Activated gamma-delta T cell (primary cell): ENCODE results near the gene TANGO6.

Experiments
- DNase-seq: peaks from one replicate; lab custom pipeline; 2025; lab: John Stamatoyannopoulos, UW

The TANGO6 gene

DNA sequence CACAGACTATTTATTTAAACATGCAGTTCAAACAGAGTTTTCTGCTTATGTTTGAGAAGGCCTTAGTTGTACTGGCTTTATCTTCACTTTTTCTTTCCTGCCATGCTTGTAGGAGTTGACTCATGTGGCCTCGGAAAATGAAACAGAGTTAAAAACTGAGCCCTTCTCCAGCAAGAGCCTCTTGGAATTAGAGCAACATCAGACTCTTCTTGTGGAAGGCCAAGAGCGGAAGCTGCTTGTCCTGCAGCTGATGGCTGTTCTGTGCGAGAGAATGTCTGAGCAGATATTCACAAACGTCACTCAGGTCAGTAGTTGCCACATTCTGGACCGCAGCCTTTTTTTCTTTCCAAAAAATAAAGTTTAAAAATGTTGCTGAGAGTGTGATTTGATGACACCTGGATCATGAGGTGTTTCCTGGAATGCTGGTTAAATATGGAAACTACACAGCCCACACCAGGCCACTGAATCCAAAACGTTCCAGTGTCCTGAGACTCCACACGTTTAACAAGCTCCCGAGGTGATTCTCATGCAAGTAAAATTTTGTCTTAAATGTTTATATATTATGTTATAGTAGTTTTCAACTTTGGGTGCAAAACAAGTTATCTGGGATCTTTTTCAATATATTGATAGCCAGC is 65.9 kb downstream of the TANGO6 start:
- DNase-seq: no peak

DNA sequence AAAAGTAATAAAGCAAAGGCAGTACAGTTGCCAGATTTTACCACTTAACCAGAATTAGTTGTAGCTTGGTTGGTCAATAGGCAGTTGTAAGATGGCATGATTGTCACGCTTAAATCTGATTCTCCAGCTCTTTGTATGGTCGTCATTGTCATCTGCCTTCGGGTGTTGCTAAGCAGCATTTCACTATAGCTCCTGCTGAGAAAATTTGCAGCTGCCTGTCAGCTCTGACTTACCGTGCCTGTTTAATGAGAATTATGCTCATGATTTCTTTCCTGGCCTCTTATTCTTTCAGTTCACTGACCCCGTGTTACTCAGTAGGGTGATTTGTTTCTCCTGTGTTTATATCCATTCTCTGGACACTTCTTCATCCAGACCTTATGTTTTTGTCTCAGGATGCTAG is 66.7 kb downstream of the TANGO6 start:
- DNase-seq: no peak

DNA sequence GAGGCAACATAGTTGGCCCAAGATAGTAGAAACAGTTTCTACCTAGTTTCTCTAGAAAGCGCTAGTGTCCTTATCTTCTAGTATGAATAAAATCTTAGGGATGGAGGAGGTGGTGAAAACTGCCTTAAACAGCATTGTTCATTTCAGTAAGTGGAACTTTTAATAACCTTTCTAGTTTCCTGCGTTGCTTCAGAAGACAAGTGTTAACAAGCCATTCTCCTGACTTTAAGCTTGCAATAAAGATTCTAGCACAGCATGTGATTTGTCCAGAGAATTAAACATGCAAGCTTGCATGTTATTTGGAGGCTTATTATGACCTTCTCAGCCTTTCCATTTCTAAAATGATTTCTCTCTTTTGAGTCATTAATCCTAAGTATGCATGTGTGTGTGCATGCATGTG is 72.3 kb downstream of the TANGO6 start:
- no peak for DNase-seq

DNA sequence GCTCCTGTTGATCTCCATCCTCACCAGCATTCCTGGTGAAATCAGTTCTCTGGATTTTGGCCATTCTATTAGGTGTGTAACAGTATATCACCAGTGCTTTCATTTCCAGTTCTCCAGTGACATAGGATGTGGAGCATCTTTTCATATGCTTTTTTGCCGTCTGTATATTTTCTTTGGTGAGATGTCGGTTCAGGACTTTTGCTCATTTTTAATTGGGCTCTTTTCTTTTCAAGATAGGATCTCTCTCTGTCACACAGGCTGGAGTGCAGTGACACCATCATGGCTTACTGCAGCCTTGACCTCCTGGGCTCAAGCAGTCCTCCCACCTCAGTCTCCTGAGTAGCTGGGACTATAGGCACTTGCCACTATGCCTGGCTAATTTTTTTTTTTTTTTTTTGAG is 74.2 kb downstream of the TANGO6 start:
- DNase-seq: no peak

DNA sequence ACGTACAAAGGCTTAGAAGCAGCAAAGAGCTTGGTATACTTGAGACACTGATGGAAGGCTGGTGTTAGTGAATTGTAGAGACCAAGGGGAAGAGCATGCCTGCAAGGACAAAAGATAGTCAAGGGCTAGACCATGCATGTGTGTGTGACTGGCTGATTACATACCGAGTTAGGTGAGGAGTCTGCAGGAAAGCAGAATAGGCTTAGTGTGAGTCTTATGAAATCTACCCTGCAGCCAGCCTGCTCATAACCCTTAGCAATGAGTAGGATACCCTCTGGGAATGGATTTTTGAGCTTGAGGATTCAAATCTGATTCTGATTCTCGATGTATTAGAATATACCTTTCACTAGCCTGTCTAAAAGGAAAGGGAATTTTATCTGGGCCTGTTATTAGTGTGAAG is 77.0 kb downstream of the TANGO6 start:
- no peak for DNase-seq

DNA sequence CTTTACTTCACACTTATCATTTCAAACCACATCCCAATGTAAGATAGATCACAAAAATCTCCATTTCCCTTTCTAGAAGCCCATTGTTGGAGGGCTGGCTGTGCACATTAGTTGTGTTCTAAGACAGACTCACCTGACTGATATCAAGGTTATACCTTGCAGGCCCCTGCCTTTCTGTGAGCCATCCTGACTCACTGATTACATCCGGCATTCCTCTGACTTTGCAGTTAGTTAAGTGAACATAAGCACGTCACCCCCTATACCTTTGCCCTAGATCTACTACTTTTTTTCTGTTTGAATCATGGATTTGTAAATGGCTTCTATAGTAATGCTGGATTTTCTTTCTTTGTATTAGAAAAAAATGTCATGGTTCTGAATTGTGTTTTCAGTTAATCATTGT is 78.3 kb downstream of the TANGO6 start:
- no peak for DNase-seq

DNA sequence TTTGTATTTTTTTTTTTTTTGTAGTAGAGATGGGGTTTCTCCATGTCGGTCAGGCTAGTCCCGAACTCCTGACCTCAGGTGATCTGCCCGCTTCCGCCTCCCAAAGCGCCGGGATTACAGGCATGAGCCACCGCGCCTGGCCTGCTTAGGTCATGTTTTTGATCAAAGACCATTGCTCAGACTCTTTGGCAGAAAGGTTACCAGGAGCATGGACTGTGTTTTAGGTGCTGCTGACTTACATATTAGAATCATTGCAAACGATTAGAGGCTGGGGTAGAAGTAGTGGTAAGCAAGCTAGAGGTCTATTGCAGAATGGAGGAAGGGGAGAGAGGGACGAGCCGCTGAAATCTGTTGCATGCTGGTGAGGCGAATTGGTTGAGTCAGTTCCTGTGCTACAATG is 79.8 kb downstream of the TANGO6 start:
- DNase-seq: no peak

DNA sequence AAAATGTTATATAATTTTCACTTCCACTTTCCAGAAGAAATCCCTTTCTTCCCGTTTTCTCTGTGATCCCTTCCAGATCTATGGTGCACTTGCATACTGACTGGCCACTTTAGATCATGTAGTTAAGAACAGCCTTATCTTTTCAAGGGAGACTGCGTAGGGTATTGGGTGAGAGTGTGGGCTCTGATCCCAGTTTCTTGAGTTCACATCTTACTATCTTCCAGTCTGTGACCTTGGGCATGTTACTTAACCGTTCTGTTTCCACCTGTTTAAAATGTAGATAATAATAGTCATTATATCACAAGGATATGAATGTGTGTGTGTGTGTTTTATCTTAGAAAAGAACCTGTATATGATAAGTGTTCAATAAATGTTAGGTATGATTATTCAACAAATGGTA is 83.7 kb downstream of the TANGO6 start:
- no peak for DNase-seq

DNA sequence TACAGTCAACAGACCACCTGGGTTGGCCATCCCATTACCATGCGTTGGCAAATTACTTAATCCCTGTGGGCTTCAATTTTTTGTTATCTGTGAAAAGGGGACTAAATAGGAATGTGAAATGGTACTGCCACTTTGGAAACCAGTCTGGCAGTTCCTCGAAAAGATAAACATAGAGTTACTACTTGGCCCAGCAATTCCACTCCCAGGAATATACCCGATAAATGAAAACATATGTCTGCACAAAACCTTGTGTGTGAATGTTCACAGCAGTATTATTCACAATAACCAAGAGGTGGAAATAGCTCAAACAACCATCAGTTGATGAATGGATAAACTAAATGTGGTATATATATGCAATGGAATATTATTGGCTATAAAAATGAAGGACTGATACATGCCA is 87.9 kb downstream of the TANGO6 start:
- DNase-seq: no peak

DNA sequence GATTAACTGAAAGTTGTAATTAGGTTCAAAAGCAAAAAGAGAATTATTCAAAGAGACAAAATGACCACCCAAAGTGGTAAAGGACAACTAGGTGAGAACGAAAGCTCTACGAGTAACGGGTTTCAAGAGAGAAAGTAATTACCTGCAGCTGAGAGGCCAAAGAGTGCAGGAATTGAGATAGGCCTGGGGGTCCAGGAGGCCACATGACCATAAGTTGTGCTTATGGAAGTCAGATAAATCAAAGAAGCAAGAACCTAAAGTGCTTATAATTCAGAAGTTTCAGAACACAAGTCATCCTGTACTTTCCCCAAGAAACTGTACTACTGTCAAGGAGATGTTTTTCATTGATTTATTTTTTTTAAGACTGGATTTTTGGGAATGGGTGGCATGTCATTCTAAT is 91.1 kb downstream of the TANGO6 start:
- no peak for DNase-seq

DNA sequence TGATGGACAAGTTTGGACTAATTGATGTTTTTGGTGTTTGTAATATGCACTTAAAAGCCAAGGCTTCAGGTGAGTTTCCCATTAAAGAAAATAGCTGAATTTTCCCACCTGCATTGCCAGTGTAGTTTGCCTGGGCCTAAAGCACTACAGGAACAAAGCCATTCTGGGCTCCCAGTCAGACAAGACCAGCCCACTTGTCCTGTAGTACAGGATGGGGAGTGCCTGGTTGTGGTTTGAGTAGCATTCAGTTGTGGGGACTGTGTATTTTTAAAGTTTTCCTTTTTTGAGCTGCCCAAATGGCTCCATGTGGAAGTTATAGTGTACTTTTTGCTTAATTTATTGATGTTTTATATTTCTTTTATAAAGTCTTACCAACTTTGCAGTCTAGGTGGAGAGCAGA is 91.7 kb downstream of the TANGO6 start:
- DNase-seq: no peak

DNA sequence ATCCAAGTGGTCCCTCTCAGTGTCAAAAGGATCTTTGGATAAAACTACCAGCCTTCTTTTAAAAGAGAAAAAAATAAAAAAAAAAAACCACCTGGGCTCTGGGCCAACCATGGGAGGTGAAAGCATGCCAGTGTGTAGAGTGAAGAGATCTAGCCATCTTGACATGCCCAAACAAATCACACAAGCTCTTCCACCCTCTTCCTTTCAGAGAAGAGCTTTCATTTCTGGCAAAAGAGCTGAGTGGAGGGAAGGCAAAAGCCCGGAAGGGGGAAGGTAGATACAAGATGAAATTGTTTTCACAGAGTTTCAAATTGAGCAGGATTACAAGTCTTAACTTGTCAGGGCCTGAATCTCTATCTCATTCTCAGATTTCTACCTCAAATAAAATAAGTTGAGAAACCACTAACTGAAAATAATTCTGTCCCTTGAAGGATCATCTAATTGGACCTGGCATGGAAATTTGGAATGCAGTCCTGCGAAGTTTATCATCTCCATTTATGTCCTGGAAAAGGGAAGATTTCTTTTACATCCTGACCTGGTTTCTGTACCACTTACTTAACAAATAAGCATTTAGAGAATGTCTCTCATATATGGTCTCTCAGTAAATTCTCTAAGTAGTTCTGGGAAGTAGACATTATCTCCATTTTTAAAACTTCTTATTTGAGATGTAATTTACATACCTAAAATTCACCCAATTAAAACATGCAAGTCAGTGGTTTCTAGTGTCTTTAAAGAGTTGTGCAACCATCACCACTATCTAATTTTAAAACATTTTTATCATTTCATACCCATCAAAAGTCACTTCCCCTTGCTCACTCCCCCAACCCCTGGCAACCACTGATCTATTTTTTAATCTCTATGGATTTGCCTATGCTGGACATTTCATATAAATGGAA is 93.7 kb downstream of the TANGO6 start:
- DNase-seq: no peak

DNA sequence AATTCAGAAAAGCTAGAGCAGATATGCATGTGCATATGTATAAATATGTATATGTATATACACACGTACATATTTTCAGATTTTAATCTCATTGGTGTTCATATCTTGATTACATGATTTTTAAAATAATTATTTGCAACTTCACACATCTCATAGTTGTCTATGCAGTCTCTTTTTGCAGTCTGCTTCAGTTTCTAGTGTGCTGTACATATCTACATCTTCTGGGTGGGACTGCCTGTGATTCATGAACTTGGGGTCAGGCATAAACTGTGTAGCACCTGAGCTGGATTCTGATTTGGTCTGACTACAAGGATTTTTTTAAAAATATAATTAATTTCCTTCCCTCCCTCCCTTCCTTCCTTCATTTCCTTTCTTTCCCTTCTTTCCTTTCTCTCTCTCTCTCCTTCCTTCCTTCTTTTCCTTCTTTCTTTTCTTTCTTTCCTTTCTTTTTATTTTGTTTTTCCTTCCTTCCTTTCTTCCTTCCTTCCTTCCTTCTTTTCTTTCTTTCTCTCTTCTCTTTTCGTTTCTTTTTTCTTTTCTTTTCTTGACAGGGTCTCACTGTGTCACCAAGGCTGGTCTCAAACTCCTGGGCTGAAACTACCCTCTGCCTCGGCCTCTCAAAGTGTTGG is 96.5 kb downstream of the TANGO6 start:
- no peak for DNase-seq

DNA sequence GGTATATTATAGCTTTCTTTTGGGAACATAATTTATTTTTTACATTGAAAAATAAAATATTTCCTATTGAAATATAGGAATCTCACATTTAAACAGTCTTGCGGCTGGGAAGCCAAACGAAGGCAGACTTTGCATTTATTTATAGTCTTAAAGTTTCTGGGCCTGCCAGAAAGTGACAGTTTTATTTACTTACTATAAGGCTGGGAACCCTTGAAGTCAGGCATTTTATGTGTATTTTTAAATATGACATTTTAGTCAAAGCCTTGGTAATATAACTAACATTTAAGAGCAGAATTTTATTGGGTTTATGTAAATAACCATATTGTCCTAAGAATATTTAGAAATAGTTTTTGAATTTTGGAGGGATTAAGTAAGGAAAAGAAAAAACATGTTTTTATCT is 97.5 kb downstream of the TANGO6 start:
- no peak for DNase-seq

DNA sequence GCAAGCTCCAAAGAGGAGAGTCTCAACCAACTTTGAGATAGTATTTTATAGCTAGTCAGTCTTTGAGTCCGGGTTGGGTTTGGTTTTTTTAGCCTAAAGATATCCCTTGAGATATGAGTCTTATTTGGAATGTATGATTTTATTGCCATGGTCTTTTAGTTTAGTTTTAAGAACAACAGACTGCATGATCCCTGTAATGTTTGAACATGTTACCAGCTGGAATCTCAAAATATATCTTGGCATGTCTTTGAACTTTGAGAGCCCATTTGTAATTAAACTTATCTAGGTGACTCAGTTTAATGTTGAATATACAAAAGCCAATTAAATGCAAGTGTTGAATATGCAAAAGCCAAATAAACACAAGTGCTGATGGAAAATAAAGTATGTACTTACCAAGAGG is 100.6 kb downstream of the TANGO6 start:
- no peak for DNase-seq

DNA sequence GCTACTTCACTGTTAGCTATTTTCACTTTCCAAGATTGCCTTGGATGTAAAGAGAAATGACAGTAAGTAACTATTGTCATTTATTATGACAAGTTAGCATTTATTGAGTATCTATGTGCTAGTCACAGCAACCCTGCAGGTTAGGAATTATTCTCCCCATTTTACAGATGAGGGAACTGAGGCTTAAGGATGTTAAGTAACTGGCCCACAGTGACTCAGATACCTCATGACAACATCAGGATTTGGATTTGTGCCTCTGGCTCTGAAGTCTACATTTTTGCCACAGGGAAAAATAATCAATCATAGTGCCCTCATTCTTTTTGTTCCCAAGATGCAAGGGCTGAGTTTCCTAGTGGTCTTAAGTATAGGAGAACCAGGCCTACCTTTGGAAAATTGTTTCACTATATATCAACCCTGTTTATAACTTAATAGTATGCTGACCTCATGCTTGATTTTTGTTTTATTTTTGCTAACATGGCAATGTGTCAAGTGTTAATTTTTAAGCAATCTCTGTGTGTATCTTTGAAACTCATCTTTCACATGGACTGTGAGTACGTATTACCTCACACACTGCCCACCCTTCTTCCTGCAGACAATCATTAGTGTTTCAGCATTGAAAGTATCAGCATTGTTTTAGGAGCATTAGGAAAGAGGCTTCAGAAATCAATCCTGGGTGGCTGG is 105.0 kb downstream of the TANGO6 start:
- no peak for DNase-seq

DNA sequence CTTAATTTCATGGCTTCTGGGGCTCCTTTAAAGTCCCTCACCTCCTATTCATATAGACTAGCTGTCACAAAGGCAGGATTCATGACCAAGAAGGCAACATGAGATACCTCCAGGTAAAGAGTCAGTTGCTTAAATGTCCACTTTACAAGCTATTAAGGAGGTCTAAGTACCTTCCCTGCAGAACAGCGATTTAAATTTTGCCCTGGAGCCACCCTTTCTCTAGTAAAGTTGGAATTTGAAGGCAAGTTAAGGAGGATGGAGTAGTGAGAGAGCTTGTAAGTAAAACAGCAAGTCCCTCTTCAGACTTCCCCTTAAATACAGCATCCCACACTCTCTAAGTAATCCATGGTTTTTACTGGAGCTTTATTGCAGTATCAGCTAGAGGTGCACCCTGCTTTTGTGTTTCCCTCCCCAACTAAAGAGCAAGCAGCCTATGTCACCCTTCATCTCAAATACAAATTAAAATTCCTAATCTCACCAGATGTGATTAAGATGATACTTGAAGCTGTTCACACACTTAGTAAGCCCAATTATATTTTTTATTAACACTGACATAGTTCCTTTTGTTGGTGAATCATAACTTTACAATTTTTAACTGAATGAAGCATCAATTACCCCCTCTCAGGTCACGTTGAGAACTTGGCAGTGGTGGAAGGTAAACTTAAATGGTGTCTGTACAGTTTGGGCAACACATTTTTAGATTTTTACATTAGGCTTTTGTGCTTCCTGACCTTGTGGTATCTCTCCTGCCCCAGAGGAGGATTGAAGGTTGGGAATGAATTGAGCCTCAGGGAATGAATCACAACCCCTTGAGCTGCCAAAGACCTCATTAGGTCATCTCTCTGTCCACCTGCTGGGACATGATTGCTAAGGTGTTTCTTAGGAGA is 108.9 kb downstream of the TANGO6 start:
- no peak for DNase-seq

DNA sequence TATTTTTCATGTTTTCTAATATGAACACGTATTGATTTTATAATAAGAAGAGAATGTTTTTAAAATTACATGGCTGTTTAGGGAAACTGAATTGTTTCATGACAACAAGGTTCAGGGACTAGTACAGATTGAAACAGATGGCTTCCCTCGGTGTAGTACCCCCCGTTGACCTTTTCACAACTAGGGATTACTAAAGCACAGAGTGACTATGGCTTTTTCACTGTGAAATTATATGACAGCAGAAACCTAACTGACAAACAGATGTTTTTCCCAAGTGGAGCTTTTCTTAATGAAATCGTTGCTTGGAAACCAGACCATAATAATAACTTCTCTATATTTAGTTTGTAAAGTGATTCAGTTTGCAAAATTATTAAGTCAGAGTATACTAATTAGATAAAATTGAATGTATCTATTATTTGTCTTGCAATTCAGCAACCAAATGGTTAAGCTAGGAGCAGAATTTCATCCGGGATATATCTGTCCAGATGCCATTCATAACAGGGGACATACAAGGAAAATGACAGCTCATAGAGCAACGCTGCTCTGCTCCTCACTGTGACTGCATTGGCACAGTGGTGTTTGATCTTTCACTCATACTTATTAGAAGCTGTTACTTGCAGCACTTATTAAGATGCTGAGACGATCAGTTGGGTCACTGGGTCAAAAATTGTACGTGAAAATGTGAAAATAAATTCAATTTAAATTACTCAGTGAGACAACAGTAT is 111.7 kb downstream of the TANGO6 start:
- DNase-seq: no peak

DNA sequence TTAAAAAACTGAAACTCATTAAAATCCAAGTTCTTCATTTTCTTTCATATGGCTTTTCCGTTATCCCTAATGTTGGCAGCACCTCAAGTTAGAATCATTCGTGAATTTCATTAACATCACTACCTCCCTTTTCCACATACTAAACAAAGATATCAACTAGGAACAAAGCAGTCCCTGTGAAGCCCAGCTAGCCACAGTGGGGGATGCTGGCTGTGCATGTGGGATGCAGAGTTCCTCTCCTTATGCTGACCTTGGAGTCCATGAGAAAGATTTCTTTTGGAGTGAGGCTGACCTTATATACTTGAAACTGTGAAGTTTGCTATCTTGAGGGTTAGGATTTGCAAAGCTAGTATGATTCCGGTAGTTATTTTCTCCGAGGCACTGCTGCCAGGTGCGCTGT is 117.6 kb downstream of the TANGO6 start:
- no peak for DNase-seq

DNA sequence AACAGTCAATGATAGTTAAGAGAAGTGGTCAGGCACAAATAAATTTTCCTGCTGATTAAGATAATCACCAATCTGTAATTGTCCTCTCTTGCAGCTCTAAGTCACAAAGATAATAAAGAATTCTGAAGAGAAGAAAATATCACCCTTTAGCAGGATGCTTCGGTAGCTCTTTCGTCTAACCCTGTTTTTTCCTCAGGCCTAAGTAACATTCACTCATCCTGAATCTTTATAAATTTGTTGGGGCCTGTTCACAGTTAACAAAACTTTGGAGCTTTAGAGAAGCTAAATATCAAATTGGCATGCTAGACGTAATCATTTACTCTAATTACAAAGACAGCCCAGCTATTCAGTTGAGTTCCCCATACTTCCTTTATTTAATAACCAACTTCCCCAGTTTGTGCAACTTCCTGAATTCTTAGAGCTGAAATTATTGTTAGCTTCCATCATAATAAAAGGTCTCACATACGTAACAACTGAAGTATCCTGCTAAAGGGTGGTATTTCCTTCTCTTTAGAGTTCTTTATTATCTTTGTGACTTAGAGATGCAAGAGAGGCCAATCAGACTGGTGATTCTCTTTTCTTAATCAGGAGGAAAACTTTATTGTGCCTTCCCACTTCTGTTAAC is 118.6 kb downstream of the TANGO6 start:
- no peak for DNase-seq
